ENCODE data around the gene ADAMTS7.
"Not testable (repeated sequence)": the region's sequence is repeated elsewhere in the genome, so short reads cannot be mapped to it uniquely, and the experiment has no call there.

ADAMTS7 gene

GRCh38 chr15:78758486-78759200 lies 52.6 kb downstream of the ADAMTS7 start:
- not testable (repeated sequence) for DNase-seq; H3K4me3 ChIP-seq (ENCODE audit: low read depth, low read length); H3K36me3 ChIP-seq; H3K27me3 ChIP-seq (ENCODE audit: insufficient read depth, low read depth, severe bottlenecking); H3K27ac ChIP-seq; H3K9me3 ChIP-seq (ENCODE audit: severe bottlenecking)
- TF ChIP-seq, protein P1, sequence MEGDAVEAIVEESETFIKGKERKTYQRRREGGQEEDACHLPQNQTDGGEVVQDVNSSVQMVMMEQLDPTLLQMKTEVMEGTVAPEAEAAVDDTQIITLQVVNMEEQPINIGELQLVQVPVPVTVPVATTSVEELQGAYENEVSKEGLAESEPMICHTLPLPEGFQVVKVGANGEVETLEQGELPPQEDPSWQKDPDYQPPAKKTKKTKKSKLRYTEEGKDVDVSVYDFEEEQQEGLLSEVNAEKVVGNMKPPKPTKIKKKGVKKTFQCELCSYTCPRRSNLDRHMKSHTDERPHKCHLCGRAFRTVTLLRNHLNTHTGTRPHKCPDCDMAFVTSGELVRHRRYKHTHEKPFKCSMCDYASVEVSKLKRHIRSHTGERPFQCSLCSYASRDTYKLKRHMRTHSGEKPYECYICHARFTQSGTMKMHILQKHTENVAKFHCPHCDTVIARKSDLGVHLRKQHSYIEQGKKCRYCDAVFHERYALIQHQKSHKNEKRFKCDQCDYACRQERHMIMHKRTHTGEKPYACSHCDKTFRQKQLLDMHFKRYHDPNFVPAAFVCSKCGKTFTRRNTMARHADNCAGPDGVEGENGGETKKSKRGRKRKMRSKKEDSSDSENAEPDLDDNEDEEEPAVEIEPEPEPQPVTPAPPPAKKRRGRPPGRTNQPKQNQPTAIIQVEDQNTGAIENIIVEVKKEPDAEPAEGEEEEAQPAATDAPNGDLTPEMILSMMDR (IDR thresholded peaks at IDR 0.05; ENCODE audit: low read depth, low read length), result peak; percentile 16; the same call in 1 of the 2 replicates

DNA sequence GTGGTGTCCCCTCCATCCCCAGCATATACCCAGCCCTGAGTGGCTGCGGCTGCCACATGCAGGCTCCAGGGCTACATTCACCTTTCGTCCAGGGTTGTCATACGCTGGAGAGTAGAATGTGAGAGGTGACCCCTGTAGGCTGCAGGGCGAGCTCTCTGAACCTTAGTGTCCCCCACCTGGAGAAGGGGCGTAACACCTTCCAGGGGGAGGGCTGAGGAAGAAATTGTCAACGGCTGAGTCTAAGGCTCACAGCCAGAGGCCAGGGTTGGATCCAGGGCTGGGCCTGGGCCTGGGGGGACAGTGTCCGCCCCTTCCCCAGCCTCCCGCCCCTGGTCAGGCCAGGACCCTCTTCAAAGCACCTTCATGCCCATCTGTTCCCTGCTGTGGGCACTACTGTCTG lies 53.2 kb downstream of the ADAMTS7 start:
- H3K9me3 ChIP-seq (ENCODE audit: severe bottlenecking); H3K36me3 ChIP-seq; H3K4me3 ChIP-seq (ENCODE audit: low read depth, low read length); H3K27me3 ChIP-seq (ENCODE audit: insufficient read depth, low read depth, severe bottlenecking); H3K27ac ChIP-seq; DNase-seq: not testable (repeated sequence)

DNA sequence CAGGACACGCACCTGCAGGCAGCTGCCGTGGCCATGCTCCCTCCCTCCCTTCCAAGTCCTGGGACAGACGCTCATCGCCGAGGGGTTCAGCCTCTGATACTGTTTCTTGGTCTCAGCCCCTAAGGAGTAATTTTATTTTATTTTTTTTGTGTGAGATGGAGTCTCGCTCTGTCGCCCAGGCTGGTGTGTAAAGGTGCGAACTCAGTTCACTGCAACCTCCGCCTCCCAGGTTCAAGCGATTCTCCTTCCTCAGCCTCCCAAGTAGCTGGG lies 53.7 kb downstream of the ADAMTS7 start:
- no peak for DNase-seq
- H3K36me3 ChIP-seq, result no peaks in the 10 kb centered on the region
- H3K27ac ChIP-seq, result no peak overlapping the region
- no peaks in the 10 kb centered on the region for H3K9me3 ChIP-seq (ENCODE audit: severe bottlenecking)
- H3K4me3 ChIP-seq (ENCODE audit: low read depth, low read length), result no peak overlapping the region
- TF ChIP-seq, protein P1 (IDR thresholded peaks at IDR 0.05; ENCODE audit: low read depth, low read length), result no peak
- H3K27me3 ChIP-seq (ENCODE audit: insufficient read depth, low read depth, severe bottlenecking), result no peaks in the 10 kb centered on the region

- not testable (repeated sequence) for H3K36me3 ChIP-seq; H3K9me3 ChIP-seq (ENCODE audit: severe bottlenecking); H3K4me3 ChIP-seq (ENCODE audit: low read depth, low read length); H3K27me3 ChIP-seq (ENCODE audit: insufficient read depth, low read depth, severe bottlenecking); DNase-seq; H3K27ac ChIP-seq
Measured at GRCh38 chr15:78756781-78757635, 54.3 kb downstream of the ADAMTS7 start.

- DNase-seq, result peak; percentile 70
- H3K4me3 ChIP-seq (ENCODE audit: low read depth, low read length); H3K9me3 ChIP-seq (ENCODE audit: severe bottlenecking); H3K36me3 ChIP-seq; H3K27ac ChIP-seq; H3K27me3 ChIP-seq (ENCODE audit: insufficient read depth, low read depth, severe bottlenecking): not testable (repeated sequence)
- TF ChIP-seq, protein P1 (IDR thresholded peaks at IDR 0.05; ENCODE audit: low read depth, low read length), result peak; percentile 45
Measured at GRCh38 chr15:78755900-78756591, 55.2 kb downstream of the ADAMTS7 start.

DNA sequence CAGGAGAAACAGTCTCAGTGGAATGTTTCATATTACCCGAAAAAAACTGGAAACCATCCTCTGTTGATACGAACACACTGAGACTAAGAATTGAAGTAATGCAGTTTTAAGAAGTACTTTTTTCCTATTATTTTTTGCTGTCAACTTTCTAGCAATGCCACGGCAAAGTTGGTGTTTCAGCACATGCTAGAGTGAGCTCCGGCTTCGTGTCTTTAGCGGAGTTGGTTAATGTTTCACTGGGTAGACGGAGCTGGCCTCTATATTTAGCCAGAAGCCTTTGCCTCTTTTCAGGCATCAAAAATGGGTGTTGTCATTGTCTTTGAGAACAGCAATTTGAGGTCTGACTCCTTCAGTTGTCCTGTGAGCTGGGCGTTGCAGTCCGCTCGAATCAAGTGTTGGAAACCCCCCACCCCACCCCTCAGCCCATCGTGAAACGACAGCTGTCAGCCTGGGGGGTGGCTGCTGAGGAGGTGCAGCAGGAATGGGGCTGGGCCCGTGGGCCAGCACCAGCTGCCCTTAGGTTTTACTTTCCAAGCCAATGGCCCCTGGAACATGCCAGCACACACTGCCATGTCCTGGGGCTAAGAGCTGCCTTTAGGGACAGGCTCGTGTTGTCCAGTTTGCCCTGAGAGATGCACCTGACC lies 56.5 kb downstream of the ADAMTS7 start:
- H3K27me3 ChIP-seq (ENCODE audit: insufficient read depth, low read depth, severe bottlenecking); DNase-seq; H3K36me3 ChIP-seq; H3K9me3 ChIP-seq (ENCODE audit: severe bottlenecking); H3K4me3 ChIP-seq (ENCODE audit: low read depth, low read length); H3K27ac ChIP-seq: not testable (repeated sequence)

- H3K4me3 ChIP-seq (ENCODE audit: low read depth, low read length); DNase-seq; H3K27ac ChIP-seq; H3K9me3 ChIP-seq (ENCODE audit: severe bottlenecking); H3K27me3 ChIP-seq (ENCODE audit: insufficient read depth, low read depth, severe bottlenecking); H3K36me3 ChIP-seq: not testable (repeated sequence)
Measured at GRCh38 chr15:78753751-78754535, 57.3 kb downstream of the ADAMTS7 start.

DNA sequence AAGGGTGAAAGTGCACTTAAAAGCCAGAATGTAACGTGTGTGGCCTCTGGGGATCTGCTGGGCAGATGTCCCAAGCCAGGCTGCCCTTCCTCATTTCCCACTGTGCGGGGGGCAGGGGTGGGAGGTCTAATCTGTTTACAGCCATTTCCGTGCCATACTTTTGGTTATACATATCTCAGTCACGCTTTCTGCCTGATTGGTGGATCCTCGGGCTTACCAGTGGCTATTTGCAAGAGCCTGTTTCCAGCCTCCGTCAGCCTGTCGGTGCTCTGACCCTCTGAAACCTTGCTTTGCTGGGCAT lies 58.0 kb downstream of the ADAMTS7 start:
- H3K27ac ChIP-seq; H3K9me3 ChIP-seq (ENCODE audit: severe bottlenecking); H3K4me3 ChIP-seq (ENCODE audit: low read depth, low read length); DNase-seq; H3K36me3 ChIP-seq; H3K27me3 ChIP-seq (ENCODE audit: insufficient read depth, low read depth, severe bottlenecking): not testable (repeated sequence)

Measured in WERI-Rb-1 (cell line).